GM18867 (cell line): ENCODE data around the gene ZNF350.
"Not testable (repeated sequence)": the region's sequence is repeated elsewhere in the genome, so short reads cannot be mapped to it uniquely, and the experiment has no call there.

Experiments
- ATAC-seq: cut with Tn5 transposase; IDR thresholded peaks from one replicate; pipeline ENCODE4 v1.9.1; 2021; ENCODE audit warnings: mild to moderate bottlenecking, moderate library complexity; ENCODE audit not compliant: unreplicated experiment

ZNF350 gene

DNA sequence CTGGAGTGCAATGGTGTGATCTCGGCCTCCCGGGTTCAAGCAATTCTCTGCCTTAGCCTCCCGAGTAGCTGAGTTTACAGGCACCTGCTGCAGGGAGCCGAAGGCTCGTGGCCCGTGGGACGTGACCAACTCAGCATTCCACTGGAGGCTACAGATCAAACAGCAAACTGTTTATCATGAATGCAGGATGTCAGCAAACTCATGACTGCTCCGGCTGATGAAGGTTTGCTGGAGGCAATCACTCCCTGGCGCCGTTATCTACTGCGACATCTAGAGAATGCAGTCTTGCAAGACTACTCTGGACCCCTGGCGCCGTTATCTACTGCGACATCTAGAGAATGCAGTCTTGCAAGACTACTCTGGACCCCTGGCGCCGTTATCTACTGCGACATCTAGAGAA, 10.9 kb downstream of the ZNF350 start:
- ATAC-seq, result not testable (repeated sequence)

DNA sequence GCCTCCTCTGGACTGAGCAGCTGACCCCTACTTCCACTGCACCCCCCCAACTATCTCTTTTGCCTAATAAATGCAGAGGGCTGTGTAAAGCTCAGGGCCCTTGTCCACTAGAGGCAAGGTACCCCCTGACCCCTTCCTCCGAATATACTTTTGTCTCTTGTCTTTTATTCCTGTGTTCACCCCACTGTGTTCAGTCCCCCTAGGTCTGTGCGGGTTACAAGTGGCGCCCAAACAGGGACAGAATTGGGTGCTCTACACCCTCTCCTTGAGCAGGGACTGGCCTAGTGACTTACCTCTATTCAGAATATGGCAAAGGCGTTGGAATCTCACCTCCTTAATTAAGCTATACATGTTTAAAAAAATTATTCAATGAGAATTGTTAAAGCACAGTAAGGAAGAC, 15.0 kb downstream of the ZNF350 start:
- ATAC-seq, result no peak

DNA sequence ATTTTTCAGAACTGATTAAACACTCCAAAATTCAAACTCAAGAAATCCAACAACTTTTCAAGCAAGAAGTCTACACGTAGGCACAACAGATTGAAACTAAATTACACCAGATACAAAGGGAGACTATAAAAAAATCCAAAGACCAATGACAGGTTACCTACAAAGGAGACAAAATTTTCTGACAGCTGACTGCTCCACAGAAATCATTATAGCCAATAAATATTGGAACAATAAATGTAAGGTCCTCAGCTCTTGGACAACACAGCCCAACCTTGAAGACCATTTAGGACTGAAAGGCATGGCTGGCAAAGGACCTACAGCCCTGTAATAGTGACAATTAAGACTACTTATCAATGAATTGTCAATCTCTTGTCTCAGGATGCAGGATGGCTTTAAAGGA, 15.9 kb downstream of the ZNF350 start:
- no peak for ATAC-seq

DNA sequence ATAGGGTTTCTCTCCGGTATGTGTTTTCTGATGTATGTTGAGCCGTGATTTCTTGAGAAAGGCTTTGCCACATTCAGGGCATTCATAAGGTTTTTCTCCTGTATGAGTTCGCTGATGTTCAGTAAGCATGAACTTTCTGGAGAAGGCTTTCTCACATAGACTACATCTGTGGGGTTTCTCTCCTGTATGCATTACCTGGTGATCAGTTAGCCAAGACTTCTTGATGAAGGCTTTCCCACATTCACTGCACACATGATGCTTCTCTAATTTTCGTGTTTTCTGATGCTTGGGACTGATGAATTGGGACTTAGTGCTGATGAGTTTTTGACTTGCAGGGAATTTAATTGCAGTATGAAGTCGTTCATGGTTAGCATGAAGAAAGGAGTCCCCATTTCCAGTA, 21.1 kb downstream of the ZNF350 start:
- no peak for ATAC-seq

DNA sequence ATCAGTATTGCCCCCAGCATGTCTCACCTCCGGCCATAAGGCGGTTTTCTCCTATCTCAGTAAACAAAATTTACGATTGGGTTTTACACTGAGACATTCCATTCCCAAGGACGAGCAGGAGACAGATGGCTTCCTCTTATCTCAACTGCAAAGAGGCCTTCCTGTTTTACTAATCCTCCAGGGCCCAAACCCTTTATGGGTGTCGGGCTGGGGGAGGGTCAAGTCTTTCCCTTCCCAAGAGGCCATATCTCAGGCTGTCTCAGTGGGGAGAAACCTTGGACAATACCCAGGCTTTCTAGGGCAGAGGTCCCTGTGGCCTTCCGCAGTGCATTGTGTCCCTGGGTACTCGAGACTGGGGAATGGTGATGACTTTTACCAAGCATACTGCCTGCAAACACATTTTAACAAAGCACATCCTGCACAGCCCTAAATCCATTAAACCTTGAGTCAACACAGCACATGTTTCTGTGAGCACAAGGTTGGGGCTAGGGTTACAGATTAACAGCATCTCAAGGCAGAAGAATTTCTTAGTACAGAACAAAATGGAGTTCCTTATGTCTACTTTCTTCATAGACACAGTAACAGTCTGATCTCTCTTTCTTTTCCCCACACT, 25.9 kb downstream of the ZNF350 start:
- ATAC-seq, result not testable (repeated sequence)

DNA sequence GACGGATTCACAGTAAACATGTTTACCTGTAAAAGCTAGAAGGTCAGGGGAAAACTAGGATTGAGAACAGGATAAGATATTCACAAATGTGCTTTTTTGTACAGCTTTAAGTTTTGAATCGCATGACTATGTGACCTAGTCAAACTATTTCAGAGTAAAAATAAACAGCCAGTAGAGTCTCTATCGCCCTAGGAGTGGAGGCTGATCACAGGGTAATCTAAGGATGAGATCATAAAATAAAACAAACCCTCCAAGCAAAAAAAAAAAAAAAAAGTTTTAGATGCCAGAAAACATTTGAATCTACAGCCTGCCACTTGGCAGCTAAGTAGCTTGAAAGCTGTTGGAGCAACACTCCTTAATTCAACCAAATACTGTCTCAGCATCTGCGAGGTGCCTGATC, 26.8 kb downstream of the ZNF350 start:
- no peak for ATAC-seq

DNA sequence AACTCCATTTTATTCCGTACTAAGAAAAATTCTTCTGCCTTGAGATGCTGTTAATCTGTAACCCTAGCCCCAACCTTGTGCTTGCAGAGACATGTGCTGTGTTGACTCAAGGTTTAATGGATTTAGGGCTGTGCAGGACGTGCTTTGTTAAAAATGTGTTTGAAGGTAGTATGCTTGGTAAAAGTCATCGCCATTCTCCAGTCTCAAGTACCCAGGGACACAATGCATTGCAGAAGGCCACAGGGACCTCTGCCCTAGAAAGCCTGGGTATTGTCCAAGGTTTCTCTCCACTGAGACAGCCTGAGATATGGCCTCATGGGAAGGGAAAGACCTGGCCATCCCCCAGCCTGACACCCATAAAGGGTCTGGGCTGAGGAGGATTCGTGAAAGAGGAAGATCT, 28.8 kb downstream of the ZNF350 start:
- not testable (repeated sequence) for ATAC-seq

DNA sequence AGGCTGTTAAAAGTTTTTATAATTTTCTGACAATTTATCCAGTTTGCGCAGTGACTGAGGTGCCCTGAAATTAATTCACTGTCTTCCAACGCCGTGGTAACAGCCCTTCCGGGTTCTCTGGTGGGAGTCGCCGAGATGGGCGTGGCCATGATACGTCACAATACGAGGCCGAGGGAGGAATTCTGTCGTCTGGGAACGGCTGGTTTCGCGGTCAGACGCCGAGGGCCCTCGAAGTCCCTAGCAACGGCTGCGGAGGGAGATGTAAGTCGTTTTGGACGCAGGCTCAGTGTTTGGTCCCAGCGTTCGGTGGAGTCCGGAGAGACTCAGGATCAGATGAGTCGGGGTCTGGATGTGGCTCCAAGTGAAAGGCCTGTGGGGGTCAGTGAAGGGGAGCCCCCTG, 37.7 kb downstream of the ZNF350 start:
- no peak for ATAC-seq

DNA sequence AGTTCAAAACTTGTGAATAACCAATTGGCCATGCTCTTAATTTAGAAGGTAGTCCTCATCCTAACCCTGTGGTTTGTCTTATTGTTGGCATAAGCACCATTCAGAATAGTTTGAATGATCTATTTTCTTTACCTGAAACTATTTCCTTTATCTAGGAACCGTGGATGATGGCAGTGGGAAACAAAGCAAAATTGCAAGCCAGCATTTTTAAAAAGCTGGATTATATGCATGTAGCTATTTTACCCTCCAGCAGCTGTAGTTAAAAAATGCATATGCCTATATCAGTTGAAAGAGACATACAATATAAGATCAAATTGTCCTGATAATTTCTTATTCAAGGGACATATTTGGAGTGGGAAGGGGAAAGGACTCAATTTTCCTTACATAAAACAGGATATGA, 40.0 kb downstream of the ZNF350 start:
- no peak for ATAC-seq

DNA sequence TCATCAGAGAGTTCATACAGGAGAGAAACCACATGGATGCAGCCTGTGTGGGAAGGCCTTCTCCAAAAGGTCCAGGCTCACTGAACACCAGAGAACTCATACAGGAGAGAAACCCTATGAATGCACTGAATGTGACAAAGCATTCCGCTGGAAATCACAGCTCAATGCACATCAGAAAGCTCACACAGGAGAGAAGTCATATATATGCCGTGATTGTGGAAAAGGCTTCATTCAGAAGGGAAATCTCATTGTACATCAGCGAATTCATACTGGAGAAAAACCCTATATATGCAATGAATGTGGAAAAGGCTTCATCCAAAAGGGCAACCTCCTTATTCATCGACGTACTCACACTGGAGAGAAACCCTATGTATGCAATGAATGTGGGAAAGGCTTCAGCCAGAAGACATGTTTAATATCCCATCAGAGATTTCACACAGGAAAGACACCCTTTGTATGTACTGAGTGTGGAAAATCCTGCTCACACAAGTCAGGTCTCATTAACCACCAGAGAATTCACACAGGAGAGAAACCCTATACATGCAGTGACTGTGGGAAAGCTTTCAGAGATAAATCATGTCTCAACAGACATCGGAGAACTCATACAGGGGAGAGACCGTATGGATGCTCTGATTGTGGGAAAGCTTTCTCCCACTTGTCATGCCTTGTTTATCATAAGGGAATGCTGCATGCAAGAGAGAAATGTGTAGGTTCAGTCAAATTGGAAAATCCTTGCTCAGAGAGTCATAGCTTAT, 41.7 kb downstream of the ZNF350 start:
- ATAC-seq, result no peak

DNA sequence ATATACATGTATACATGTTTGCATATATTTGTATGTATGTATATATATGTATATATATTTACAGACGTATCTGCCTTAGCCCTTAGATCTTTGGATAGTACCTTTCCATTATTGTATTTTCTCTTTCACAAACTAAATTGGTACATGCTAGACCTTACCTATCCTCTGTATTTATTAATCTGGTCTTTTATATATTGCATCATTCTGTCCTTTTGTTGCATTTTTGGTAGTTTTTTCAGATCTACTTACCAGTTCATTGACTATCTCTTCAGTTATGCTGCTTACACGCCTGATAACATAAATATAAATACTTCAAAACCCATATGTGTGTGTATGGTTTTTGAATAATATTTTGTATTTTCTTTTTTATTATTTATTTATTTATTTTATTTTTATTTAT, 47.7 kb downstream of the ZNF350 start:
- no peak for ATAC-seq

DNA sequence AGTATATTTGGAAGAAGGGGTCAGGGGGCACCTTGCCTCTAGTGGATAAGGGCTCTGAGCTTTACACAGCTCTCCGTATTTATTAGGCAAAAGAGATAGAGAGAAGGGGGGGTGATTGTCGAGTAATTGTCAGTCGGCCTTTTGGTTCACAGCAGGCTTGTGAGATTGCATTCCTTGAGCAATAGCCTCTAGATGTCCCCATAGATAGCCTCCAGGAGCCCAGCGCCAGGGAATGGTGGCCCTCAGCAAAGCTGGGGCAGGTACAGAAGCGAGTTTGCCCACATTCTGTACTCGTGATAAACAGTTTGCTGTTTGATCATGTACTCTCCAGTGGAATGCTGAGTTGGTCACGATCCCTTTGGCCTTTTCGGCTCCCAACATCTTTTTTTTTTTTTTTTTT, 54.7 kb downstream of the ZNF350 start:
- ATAC-seq, result no peak

DNA sequence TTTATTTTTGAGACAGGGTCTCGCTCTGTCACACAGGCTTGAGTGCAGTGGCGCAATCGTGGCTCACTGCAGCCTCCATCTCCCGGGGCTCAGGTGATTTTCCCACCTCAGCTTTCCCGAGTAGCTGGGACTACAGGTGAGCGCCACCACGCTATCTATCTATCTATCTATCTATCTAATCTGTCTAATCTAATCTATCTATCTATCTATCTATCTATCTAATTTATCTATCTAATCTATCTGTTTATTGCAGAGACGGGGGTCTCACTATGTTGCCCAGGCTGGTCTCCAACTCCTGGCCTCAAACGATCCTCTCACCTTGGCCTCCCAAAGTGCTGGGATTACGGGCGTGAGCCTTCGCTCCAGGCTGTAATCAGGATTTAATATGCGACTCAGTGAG, 58.8 kb downstream of the ZNF350 start:
- no peak for ATAC-seq

DNA sequence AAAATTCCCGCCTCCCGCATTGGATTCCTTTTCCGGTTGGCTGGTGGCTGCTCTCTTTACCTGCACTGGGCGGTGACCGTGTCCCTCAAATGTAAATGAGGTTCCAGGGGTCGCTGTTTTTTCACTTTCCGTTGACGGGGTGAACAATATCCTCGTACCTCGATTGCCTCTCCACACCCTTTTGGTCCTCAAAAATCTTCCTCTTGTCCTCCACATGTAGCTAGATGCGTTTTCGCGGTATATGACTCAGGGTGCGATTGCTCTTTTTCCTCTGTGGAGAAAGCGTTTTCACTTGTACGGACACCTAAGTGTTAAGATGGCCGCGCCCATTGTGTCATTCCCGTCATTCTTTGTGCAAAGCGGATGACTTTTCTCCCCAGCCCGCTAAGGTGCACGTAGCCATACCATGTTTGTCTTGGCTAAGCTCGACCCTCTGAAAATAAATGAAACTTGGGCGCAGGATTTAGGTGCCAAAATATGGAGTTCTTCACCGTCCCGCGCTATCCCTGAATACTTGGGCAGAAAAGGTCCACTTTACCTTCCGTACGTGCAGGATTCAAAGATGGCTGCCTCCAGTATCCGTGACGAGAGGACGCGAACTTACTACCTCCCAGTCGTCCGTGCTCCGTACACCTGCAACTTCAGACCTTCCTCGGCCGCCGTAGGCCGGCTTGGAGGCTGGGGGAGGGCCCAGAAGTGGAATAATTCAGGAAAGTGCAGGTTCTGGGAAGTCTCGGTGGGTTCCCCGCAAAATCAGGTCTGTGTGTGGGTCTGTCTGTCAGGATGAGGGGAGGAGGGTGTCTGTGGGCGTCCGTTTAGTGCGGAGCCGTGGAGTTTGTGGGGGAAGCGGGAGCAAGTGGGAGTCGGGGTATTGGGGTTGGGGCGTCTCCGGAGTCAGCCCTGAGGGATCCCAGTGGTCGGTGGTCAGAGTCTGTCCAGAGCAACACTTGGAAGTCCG, 59.6 kb downstream of the ZNF350 start, which contains the start of gene ZNF613:
TSS of gene ZNF613 (plus strand) at position 689 of the 958 bp plus-strand sequence. CDS start 8,749 bp downstream, outside the sequence.
- peak; percentile 88 for ATAC-seq

DNA sequence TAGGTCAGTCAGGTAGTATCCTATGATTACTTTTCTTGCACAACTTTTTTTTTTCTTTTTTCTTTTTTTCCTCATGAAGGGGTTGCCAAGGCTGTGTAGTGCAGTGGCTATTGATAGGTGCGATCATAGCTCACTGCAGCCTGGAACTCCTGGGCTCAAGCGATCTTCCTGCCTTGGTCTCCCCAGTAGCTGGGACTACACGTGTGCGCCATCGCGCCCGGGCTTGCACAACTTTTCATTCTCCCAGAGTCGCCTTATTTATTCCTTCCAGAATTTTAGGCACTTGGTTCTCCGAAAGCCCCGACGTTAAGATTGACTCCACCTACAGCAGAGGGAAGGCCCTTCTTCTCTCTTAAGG, 60.2 kb downstream of the ZNF350 start:
- no peak for ATAC-seq

DNA sequence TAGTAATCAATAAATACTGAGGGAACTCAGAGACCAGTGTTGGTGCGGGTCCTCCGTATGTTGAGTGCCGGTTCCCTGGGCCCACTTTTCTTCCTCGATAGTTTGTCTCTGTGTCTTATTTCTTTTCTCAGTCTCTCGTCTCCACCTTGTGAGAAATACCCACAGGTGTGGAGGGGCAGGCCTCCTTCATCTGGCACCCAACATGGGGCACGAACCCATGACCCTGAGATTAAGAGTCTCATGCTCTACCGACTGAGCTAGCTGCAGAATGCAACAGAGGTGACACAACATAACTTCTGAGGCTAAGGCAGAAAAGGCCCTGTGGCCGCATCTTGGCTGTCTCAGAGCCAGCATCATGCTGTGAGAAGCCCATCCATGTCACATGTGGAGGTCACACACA, 64.7 kb downstream of the ZNF350 start:
- no peak for ATAC-seq

DNA sequence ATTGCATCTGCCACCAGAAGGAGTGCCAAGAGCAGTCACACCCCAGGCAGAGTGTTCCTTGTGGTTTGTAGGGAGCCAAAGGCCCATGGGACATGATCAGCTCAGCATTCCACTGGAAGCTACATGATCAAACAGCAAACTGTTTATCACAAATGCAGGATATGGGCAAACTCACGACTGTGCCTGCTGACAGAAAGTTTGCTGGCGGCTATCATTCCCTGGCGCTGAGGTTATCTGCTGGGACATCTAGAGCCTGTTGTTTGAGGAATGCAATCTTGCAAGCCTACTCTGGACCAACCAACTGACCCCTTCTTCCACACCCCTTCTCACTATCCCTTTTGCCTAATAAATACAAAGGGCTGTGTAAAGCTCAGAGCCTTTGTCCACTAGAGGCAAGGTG, 67.0 kb downstream of the ZNF350 start:
- no peak for ATAC-seq

DNA sequence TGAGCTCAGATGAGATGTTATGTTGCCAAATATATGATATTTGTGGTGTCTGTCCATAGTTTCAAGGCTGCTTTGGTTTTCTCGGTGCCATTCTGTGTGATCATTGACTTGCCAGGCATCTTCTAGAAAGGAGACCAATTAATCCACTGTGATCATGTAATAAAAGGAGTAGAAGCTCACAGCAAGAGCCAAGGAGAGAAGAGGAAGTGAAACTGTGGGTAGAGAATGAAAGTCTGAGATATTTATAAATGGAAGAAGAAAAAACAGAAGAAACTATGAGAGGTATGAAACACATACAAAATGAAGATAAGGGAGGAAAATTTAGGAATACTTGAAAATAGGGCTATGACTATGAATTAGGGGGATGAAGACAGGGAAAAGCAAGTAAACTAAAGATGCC, 70.5 kb downstream of the ZNF350 start:
- no peak for ATAC-seq

DNA sequence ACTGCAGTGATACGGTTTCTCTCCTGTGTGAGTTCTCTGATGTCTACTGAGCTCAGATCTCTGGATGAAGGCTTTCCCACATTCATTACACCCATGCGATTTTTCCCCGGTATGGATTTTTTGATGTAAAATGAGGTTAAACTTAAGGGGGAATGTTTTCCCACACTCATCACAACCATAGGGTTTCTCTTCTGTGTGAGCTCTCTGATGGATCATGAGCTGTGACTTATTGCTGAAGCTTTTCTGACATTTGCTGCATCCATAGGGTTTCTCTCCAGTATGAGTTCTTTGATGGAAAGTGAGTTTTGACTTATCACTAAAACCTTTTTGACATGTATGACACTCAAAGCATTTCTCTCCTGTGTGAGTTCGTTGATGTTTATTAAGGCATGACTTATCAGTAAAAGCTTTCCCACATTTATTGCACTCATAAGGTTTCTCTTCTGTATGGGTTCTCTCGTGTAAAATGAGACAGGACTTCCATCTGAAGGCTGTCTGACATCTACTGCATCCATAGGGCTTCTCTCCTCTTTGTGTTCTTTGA, 71.2 kb downstream of the ZNF350 start:
- ATAC-seq, result no peak
